CD4-positive, alpha-beta T cell treated with Interleukin-17A for 1 hour (primary cell): ENCODE measurements around the gene ATP8A2.

Experiments
- DNase-seq: peaks from one replicate; pipeline ENCODE4 v3.0.0-alpha.2; 2020

The ATP8A2 gene

GRCh38 chr13:25384758-25385410 is 13.1 kb downstream of the ATP8A2 start:
- no peak for DNase-seq

GRCh38 chr13:25391932-25392331 is 20.2 kb downstream of the ATP8A2 start:
- no peak for DNase-seq

- no peak for DNase-seq
These were observed 22.8 kb downstream of the ATP8A2 start for GRCh38 chr13:25394402-25395060.

GRCh38 chr13:25397763-25398162 is 26.0 kb downstream of the ATP8A2 start:
- no peak for DNase-seq

- DNase-seq, result no peak
These were observed 29.2 kb downstream of the ATP8A2 start for GRCh38 chr13:25400925-25401324.

- no peak for DNase-seq
These were observed 30.2 kb downstream of the ATP8A2 start for GRCh38 chr13:25401958-25402357.

GRCh38 chr13:25406377-25406776 is 34.6 kb downstream of the ATP8A2 start:
- no peak for DNase-seq

GRCh38 chr13:25409938-25410337 is 38.2 kb downstream of the ATP8A2 start:
- no peak for DNase-seq

GRCh38 chr13:25415241-25415640 is 43.5 kb downstream of the ATP8A2 start:
- no peak for DNase-seq

GRCh38 chr13:25417535-25417934 is 45.8 kb downstream of the ATP8A2 start:
- DNase-seq, result no peak

GRCh38 chr13:25420161-25420560 is 48.4 kb downstream of the ATP8A2 start:
- no peak for DNase-seq

GRCh38 chr13:25421612-25422011 is 49.8 kb downstream of the ATP8A2 start:
- no peak for DNase-seq

GRCh38 chr13:25422153-25422552 is 50.4 kb downstream of the ATP8A2 start:
- no peak for DNase-seq

- DNase-seq, result no peak
These were observed 52.1 kb downstream of the ATP8A2 start for GRCh38 chr13:25423831-25424230.

- no peak for DNase-seq
These were observed 57.7 kb downstream of the ATP8A2 start for GRCh38 chr13:25429466-25429865.

- DNase-seq, result no peak
These were observed 60.9 kb downstream of the ATP8A2 start for GRCh38 chr13:25432691-25433090.

- no peak for DNase-seq
These were observed 68.3 kb downstream of the ATP8A2 start for GRCh38 chr13:25440061-25440460.

- no peak for DNase-seq
These were observed 74.5 kb downstream of the ATP8A2 start for GRCh38 chr13:25446261-25446660.

- no peak for DNase-seq
These were observed 75.6 kb downstream of the ATP8A2 start for GRCh38 chr13:25447396-25447795.

- no peak for DNase-seq
These were observed 82.1 kb downstream of the ATP8A2 start for GRCh38 chr13:25453850-25454365.

GRCh38 chr13:25455146-25455545 is 83.4 kb downstream of the ATP8A2 start:
- DNase-seq, result no peak

- no peak for DNase-seq
These were observed 85.8 kb downstream of the ATP8A2 start for GRCh38 chr13:25457566-25457965.

GRCh38 chr13:25462301-25463125 is 90.7 kb downstream of the ATP8A2 start:
- no peak for DNase-seq

- no peak for DNase-seq
These were observed 91.7 kb downstream of the ATP8A2 start for GRCh38 chr13:25463496-25463895.
